ENCODE data around the gene HNRNPCL1. TPM values are rescaled to one million over a fixed set of nuclear protein-coding genes. Genes with fewer than 3 reads are reported as not detected.
"Not testable (repeated sequence)": the region's sequence is repeated elsewhere in the genome, so short reads cannot be mapped to it uniquely, and the experiment has no call there.

The HNRNPCL1 gene
- total RNA-seq = not detected in 2 replicates

DNA sequence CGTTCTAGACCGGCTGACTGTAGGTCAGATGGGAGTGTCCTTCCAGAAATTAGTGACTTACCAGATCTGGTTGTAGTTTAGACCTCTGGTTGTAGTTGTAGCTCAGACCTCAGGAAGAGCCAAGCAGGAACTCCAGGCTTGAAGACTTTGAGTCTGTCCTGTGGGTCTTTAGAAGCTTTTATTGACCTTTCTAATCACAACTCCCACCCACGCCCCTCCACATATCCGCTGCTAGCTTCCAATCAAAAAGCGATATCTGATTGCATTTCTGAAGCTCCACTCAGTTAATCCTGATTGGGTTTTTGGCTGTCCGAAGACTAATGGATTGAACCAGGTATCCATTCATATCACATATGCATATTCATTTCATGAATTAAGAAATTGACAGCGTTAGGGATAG lies at the start of gene HNRNPCL1:
TSS of gene HNRNPCL1 (minus strand) at position 101 of the 400 bp plus-strand sequence. CDS start 431 bp downstream, outside the sequence.
- not testable (repeated sequence) for DNase-seq (ENCODE audit: extremely low read depth, low read depth, low spot score)

DNA sequence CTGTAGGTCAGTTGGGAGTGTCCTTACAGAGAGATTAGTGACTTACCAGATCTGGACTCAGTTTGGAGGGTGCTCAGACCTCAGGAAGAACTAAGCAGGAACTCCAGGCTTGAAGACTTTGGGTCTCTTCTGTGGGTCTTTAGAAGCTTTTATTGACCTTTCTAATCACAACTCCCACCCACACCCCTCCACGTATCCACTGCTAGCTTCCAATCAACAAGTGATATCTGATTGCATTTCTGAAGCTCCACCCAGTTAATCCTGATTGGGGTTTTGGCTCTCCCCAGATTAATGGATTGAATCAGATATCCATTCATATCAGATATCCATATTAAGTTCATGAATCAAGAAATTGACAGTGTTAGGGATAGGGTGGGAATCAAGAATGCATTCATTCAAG lies 49.6 kb upstream of the HNRNPCL1 start, which contains the start of gene PRAMEF10:
TSS of gene PRAMEF10 (minus strand) at position 101 of the 400 bp plus-strand sequence. CDS start 2,423 bp downstream, outside the sequence.
- not testable (repeated sequence) for DNase-seq (ENCODE audit: extremely low read depth, low read depth, low spot score)

DNA sequence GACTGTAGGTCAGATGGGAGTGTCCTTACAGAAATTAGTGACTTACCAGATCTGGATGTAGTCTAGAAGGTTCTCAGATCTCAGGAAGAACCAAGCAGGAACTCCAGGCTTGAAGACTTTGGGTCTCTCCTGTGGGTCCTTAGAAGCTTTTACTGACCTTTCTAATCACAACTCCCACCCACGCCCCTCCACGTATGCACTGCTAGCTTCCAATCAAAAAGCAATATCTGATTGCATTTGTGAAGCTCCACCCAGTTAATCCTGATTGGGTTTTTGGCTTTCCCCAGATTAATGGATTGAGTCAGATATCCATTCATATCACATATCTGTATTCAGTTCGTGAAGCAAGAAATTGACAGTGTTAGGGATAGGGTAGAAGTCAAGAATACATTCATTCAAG lies 37.6 kb upstream of the HNRNPCL1 start, which contains the start of gene PRAMEF4:
TSS of gene PRAMEF4 (minus strand) at position 101 of the 400 bp plus-strand sequence. CDS start 2,807 bp downstream, outside the sequence.
- DNase-seq (ENCODE audit: extremely low read depth, low read depth, low spot score) = not testable (repeated sequence)

DNA sequence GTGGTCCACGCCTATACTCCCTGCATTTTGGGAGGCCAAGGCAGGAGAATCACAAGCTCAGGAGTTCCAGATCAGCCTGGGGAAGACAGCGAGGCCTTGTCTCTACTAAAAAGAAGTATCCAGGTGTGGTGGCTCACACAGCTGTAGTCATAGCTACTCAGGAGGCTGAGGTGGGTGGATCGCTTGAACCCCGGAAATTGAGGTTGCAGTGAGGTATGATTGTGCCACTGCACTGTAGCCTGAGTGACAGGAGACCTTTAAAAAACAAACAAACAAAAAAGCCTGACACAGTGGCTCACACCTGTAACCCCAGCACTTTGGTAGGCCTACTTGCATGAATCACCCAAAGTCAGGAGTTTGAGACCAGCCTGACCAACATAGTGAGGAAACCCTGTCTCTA lies 29.9 kb upstream of the HNRNPCL1 start:
- DNase-seq (ENCODE audit: extremely low read depth, low read depth, low spot score) = not testable (repeated sequence)

DNA sequence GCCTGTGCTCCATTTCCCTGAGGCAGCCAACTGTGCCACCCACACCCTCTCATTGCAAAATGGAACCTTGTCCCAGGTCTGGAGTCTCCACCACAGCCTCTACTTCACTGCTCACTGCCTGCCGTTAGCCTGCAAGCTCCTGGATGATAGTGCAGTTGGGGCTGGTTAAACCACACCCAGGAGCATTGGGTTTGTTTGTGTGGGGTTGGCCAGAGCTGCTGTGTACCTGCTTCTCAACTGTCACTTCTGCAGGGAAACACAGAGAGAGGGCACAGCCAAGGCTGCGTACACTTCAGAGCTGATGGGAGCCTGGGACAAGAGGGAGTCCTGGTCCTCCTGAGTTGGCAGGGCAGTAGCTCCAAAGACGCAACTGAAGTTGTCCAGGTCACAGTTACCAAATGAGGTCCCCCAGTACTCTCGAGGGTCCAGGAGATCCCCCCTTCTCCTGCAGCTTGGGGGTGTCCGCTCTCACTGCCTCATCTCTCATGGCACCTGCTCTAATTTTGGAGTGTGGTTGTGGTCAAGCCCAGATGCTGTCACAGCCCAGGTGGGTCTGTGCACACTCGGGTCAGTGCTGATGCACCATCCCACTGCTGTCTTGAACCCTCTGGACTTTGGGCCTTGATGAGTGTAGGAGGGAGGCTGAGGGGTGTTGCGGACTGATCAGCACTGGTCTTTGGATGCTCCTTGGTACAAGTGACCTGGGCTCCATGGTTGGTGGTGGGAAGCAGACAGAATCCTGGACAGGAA lies 14.8 kb upstream of the HNRNPCL1 start:
- DNase-seq (ENCODE audit: extremely low read depth, low read depth, low spot score) = not testable (repeated sequence)

DNA sequence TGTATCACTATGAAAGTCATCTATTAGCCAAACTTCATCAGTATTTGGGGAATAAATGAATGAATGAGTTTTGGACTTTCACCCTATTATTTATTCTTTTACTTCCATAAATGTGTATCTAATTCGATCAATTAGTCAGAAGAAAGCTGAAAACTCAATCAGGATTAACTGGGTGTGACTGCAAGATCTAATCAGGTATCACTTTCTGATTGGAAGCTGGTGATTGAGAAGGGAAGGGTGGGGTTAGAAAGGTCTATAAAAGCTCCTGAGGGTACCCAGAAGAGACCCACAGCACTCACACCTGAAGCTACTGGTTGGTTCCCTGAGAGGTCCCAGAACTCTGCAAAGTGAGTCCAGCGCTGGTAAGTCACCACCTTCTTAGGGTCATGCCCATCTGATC lies 8.3 kb upstream of the HNRNPCL1 start, which contains the start of gene PRAMEF2:
TSS of gene PRAMEF2 (plus strand) at position 301 of the 400 bp plus-strand sequence. CDS start 1,924 bp downstream, outside the sequence.
- not testable (repeated sequence) for DNase-seq (ENCODE audit: extremely low read depth, low read depth, low spot score)

DNA sequence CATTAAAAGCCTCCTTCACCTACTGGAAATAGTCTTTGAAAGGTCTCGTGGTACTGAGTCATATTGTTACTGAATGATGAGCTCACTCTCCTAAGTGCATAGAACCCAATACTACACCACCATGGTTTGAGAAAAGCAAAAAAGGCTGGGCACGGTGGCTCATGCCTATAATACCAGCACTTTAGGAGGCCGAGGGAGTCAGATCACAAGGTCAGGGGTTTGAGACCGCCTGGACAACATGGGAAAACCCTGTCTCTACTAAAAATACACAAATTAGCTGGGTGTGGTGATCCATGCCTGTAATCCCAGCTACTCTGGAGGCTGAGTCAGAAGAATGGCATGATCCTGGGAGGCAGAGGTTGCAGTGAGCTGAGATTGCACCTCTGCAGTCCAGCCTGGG lies 3.3 kb upstream of the HNRNPCL1 start:
- no peak for DNase-seq (ENCODE audit: extremely low read depth, low read depth, low spot score)

DNA sequence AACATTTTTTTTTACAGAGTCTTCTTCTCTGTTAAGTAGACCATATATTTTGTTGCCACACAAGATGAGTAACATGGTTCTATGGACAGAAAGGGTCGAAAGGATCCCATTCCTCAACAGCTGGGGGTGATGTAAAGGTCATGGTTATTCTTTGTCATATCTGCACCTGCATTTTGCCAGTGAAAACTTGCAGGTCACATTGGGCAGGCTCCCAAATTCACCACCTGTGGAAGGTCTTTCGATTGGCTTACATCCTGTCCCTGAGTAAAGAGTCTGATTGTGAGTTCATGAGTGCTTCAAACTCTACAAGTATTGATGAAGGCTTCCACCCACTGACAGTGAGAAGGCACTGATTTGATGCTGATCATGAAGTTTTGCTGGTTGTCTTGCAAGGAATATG lies 15.3 kb downstream of the HNRNPCL1 start:
- DNase-seq (ENCODE audit: extremely low read depth, low read depth, low spot score) = not testable (repeated sequence)

DNA sequence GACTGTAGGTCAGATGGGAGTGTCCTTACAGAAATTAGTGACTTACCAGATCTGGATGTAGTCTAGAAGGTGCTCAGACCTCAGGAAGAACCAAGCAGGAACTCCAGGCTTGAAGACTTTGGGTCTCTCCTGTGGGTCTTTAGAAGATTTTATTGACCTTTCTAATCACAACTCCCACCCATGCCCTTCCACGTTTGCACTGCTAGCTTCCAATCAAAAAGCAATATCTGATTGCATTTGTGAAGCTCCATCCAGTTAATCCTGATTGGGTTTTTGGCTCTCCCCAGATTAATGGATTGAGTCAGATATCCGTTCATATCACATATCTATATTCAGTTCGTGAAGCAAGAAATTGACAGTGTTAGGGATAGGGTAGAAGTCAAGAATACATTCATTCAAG lies 17.2 kb downstream of the HNRNPCL1 start, which contains the start of gene PRAMEF11:
TSS of gene PRAMEF11 (minus strand) at position 101 of the 400 bp plus-strand sequence. CDS start 2,621 bp downstream, outside the sequence.
- not testable (repeated sequence) for DNase-seq (ENCODE audit: extremely low read depth, low read depth, low spot score)

DNA sequence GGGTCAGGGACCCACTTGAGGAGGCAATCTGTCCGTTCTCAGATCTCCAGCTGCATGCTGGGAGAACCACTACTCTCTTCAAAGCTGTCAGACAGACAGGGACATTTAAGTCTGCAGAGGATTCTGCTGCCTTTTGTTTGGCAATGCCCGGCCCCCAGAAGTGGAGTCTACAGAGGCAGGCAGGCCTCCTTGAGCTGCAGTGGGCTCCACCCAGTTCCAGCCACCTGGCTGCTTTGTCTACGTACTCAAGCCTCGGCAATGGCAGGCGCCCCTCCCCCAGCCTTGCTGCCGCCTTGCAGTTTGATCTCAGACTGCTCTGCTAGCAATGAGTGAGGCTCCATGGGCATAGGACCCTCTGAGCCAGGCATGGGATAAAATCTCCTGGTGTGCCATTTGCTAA lies 29.5 kb downstream of the HNRNPCL1 start:
- not testable (repeated sequence) for DNase-seq (ENCODE audit: extremely low read depth, low read depth, low spot score)

DNA sequence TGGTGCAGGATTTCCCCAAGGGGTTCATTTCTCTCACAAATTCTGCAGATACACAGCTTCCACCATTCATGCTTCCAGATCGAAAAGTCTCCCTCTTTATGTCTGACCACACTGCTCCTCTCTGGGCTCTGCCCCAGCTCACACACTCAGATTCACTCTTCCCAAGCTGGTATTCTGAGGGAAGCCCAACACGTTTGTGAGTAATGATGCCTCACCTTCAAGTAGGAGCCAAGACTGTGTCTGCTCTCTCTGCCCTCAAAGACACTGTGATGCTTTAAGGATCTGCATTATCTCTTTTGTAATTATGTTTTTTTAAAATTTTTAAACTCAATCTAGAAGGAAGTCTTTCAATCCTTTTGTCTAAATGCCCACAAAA lies 37.1 kb downstream of the HNRNPCL1 start:
- DNase-seq (ENCODE audit: extremely low read depth, low read depth, low spot score) = no peak

DNA sequence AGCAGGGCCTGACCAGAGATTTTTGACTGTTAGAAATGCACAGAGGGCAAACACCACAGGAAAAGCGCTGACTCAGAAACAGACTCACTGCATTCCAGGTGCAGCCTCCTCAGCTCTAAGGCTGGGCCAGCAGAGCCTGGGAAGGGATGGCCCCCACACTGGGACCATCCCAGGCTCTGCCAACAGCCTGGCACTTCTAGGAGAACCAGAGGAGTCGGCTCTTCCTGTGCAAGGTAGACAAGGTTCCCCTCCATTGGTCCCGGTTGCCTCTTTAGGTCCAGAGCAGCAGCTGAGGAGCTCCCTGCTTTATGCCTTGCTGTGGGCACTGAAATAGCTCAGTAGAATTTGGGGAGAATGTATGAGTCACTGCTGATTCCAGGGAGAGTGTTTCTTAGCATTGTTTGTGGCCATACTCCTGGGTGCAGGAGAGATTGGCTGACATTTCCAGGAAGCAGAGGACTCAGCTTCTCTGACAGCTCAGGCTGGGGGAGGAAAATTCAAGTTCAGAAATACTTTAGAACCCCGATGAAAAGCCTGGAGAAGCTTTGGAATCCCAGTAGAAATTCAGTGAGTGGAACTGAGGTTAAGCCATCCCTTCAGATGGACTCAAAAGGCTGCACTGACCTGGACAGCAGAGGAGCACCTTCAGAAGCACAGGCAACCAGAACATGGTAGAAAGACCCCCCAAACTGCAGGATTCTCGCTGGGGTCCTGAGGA lies 37.7 kb downstream of the HNRNPCL1 start:
- DNase-seq (ENCODE audit: extremely low read depth, low read depth, low spot score) = no peak

DNA sequence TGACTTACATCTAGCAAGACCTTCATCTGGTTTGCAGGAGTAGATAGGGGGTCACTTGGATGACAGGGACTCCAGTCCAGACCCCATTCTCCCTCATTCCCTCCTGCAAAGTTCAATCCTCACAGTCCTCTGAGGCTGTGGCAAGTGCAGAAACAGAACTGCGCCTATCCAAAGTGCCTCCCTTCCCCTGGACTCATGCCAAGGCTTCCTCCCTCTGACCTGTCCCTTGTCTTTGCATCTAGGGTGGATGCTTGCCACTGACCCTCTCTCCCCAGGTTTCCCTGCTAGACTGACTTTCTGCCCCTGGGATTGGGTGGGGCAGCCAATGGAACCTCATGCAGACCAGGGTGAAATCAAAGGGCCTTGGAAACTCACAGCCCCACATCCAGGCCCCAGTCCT lies 38.6 kb downstream of the HNRNPCL1 start:
- no peak for DNase-seq (ENCODE audit: extremely low read depth, low read depth, low spot score)

DNA sequence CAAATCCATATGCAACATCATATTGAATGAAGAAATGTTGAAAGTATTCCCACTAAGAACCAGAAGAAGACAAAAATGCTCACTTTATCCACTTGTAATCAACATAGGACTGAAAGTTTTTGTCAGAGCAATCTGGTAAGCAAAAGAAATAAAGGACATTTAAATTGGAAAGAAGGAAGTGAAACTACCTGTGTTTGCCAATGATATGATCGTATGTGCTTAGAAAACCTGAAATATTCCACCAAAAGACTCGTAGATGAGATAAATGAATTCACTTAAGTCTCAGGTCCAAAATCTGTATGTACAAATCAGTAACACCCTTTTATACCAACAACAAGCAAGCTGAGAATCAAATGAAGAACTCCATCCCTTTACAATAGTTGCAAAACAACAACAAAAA lies 48.8 kb downstream of the HNRNPCL1 start:
- DNase-seq (ENCODE audit: extremely low read depth, low read depth, low spot score) = no peak

DNA sequence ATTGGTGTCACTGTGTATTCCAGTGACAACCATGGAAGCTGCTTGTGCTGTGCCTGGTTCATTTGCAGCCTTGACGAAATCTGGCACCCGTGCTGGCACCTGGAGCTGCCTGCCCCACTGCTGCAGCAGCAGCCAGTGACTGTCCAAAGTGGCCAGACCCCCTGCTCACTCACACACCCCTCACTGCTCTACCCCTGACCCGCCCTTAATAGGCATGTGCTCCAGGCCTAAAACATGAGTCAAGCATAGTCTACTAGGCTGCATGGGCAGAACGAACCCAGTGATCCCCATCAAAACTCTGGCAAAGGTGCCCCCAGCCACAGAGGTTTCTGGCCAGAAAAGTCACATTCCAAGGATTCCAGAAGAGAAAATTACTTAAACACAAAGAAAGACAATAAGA lies 49.6 kb downstream of the HNRNPCL1 start:
- DNase-seq (ENCODE audit: extremely low read depth, low read depth, low spot score) = no peak

Other genes starting within 250 kb of the HNRNPCL1 start
- gene DHRS3, start 230.5 kb downstream of the HNRNPCL1 start, total RNA-seq = 58.5 and 71.4 TPM in 2 replicates
- not detected in 2 replicates for gene AADACL4, start 204.6 kb downstream of the HNRNPCL1 start, total RNA-seq
- gene AADACL3, start 132.6 kb downstream of the HNRNPCL1 start, total RNA-seq = not detected in 2 replicates
- gene CFAP107, start 102.5 kb downstream of the HNRNPCL1 start, total RNA-seq = not detected in 2 replicates
- gene PRAMEF12, start 75.0 kb downstream of the HNRNPCL1 start, total RNA-seq = not detected in 2 replicates
- not detected in 2 replicates for gene PRAMEF1, start 57.3 kb downstream of the HNRNPCL1 start, total RNA-seq
- gene PRAMEF11, start 17.3 kb downstream of the HNRNPCL1 start, total RNA-seq = not detected in 2 replicates
- not detected in 2 replicates for gene PRAMEF2, start 8.4 kb upstream of the HNRNPCL1 start, total RNA-seq
- not detected in 2 replicates for gene PRAMEF4, start 37.5 kb upstream of the HNRNPCL1 start, total RNA-seq
- not detected in 2 replicates for gene PRAMEF10, start 49.5 kb upstream of the HNRNPCL1 start, total RNA-seq
- not detected in 2 replicates for gene PRAMEF7, start 67.9 kb upstream of the HNRNPCL1 start, total RNA-seq
- gene PRAMEF6, start 98.9 kb upstream of the HNRNPCL1 start, total RNA-seq = not detected in 2 replicates
- gene PRAMEF27, start 207.9 kb upstream of the HNRNPCL1 start, total RNA-seq = not detected in 2 replicates
- not detected in 2 replicates for gene HNRNPCL3, start 212.0 kb upstream of the HNRNPCL1 start, total RNA-seq
- not detected in 2 replicates for gene PRAMEF25, start 222.1 kb upstream of the HNRNPCL1 start, total RNA-seq

Data from glomerular endothelial cell (primary cell).